ENCODE measurements around the gene DUSP6.
A peak's percentile ranks its signal among the peaks of the same experiment; 100 is the strongest.

Gene DUSP6

GRCh38 chr12:89352492-89353187 lies at the start of gene DUSP6:
Gene DUSP6 (minus strand): TSS chr12:89352501. CDS start chr12:89352039, 462 bp downstream.
- DNase-seq = peak; percentile 37 to 98 (median 88)

- no peak for DNase-seq
These were observed 49.2 kb upstream of the DUSP6 start for GRCh38 chr12:89401433-89402058.

- DNase-seq = no peak
These were observed 48.1 kb upstream of the DUSP6 start for GRCh38 chr12:89400415-89400814.

GRCh38 chr12:89395712-89396111 lies 43.4 kb upstream of the DUSP6 start:
- DNase-seq = no peak

- no peak for DNase-seq
These were observed 41.3 kb upstream of the DUSP6 start for GRCh38 chr12:89393551-89394121.

GRCh38 chr12:89392391-89392790 lies 40.1 kb upstream of the DUSP6 start:
- no peak for DNase-seq

GRCh38 chr12:89391726-89392336 lies 39.5 kb upstream of the DUSP6 start:
- DNase-seq = no peak

GRCh38 chr12:89390802-89391673 lies 38.7 kb upstream of the DUSP6 start:
- no peak for DNase-seq

GRCh38 chr12:89389755-89390661 lies 37.7 kb upstream of the DUSP6 start:
- DNase-seq = no peak

- DNase-seq = no peak
These were observed 33.8 kb upstream of the DUSP6 start for GRCh38 chr12:89386138-89386537.

GRCh38 chr12:89384807-89385206 lies 32.5 kb upstream of the DUSP6 start:
- no peak for DNase-seq

- peak in 45 of 56 donors; percentile 3 to 89 (median 53) for DNase-seq
These were observed 31.9 kb upstream of the DUSP6 start for GRCh38 chr12:89384050-89384758.

GRCh38 chr12:89383235-89384049 lies 31.1 kb upstream of the DUSP6 start:
- DNase-seq = peak in 1 of 56 donors; percentile 3

- DNase-seq = no peak
These were observed 30.0 kb upstream of the DUSP6 start for GRCh38 chr12:89382328-89382727.

GRCh38 chr12:89379839-89380467 lies 27.7 kb upstream of the DUSP6 start:
- DNase-seq = no peak

- no peak for DNase-seq
These were observed 27.0 kb upstream of the DUSP6 start for GRCh38 chr12:89379148-89379838.

GRCh38 chr12:89376844-89377243 lies 24.5 kb upstream of the DUSP6 start:
- DNase-seq = no peak

GRCh38 chr12:89376202-89376529 lies 23.9 kb upstream of the DUSP6 start:
- DNase-seq = no peak

All from nucleus accumbens (tissue), 56 donors.